ENCODE measurements around the gene TNRC6B.

DNA sequence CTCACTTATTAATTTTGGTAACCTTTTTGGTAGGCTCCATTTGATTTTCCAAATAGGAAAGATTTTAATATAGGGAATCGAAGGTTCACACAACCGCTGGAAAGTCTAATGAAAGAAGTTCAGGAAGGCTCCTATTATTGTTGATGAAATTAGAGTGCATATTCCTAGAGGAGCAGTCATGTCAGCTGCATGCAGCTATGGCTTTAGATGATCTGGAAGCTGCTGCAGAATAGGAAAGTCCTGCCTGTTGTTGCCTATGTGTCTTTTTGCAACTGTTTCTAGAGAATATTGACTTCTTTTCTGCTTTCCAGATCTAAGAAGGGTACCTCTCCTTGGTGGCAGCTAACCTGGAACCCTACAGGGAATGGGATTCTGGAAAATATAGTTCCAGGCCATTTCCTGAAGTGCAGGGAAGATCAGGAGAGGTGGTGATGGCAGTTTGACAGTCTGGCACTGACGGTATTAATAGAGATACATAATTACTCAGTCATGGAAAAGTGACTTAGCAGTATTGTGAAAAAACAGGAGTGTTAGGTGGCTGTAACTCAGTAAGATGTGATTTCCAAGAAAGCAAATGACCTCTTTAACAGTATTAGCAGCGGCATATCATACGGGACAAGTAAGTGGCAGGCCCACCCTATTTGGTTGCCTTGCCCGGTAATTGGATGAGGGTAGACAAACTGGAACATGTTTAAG is 54.0 kb downstream of the TNRC6B start:
- TF ChIP-seq, protein P1, sequence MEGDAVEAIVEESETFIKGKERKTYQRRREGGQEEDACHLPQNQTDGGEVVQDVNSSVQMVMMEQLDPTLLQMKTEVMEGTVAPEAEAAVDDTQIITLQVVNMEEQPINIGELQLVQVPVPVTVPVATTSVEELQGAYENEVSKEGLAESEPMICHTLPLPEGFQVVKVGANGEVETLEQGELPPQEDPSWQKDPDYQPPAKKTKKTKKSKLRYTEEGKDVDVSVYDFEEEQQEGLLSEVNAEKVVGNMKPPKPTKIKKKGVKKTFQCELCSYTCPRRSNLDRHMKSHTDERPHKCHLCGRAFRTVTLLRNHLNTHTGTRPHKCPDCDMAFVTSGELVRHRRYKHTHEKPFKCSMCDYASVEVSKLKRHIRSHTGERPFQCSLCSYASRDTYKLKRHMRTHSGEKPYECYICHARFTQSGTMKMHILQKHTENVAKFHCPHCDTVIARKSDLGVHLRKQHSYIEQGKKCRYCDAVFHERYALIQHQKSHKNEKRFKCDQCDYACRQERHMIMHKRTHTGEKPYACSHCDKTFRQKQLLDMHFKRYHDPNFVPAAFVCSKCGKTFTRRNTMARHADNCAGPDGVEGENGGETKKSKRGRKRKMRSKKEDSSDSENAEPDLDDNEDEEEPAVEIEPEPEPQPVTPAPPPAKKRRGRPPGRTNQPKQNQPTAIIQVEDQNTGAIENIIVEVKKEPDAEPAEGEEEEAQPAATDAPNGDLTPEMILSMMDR (IDR thresholded peaks at IDR 0.05): no peak
- TF ChIP-seq POLR2AphosphoS5 (IDR thresholded peaks at IDR 0.05) (no peak), POLR2A (IDR thresholded peaks at IDR 0.05) (no peak)
